ENCODE measurements around the gene MATN1.

MATN1 gene

DNA sequence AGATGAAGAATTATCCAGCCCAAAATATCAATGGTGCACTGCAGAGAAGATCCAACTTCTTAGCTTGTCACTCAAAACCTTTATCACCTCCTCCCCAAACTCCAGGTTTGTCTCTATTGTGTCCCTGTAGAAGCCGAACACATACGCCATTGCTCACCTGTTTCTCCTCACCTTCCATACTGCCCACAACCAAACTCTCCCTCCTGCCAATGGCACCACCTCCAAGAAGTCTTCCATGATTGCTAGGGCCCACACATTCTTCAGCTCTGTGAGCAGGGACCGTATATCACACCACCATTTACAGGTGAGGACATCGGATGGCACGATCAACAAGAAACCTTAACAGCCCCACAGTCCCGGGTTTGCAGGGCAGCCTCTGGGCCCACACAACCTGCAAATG, 31.9 kb upstream of the MATN1 start:
- H3K4me3 ChIP-seq = no peak overlapping the region
- TF ChIP-seq POLR2AphosphoS5 (IDR thresholded peaks at IDR 0.05; ENCODE audit: borderline replicate concordance, low read depth, low read length) (no peak), FOXP2 (optimal IDR thresholded peaks at IDR 0.05; ENCODE audit: control extremely low read depth, extremely low read length, insufficient read depth) (no peak), EZH2 (IDR thresholded peaks at IDR 0.05) (no peak)
- DNase-seq (ENCODE audit: low read depth, low spot score) = no peak
- H3K9me3 ChIP-seq (ENCODE audit: low read depth, low read length) = no peaks in the 10 kb centered on the region
- no peak overlapping the region for H3K27ac ChIP-seq
- no peaks in the 10 kb centered on the region for H3K36me3 ChIP-seq (ENCODE audit: insufficient read depth, low read length)
- no peak overlapping the region for H3K9ac ChIP-seq (ENCODE audit: insufficient read length)

DNA sequence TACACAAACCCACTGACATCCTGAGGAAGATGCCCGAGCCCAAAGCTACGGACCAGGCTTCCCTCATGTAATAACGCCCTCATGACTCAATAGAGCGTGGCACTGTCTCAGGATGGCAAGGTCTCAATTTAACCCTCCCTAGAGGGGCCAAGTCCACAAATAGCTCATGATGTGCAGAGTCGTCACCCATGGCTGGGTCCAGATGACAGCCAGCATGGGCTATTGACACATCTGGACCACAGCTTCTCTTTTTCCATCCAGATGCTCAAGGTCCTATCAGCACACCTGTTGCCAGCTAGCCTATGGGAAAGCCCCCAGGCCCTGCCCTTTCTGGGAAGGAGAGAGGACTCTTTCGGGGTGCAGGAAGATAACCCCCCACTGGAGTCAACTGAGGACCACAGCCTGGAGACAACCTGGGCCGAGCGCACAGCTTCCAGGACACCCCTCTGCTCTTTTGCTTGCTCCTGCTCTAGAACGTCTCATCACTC, 31.3 kb upstream of the MATN1 start:
- DNase-seq (ENCODE audit: low read depth, low spot score) = no peak
- Histone ChIP-seq H3K4me3 (no peak overlapping the region), H3K36me3 (ENCODE audit: insufficient read depth, low read length) (no peaks in the 10 kb centered on the region), H3K27ac (no peak overlapping the region), H3K9ac (ENCODE audit: insufficient read length) (no peak overlapping the region), H3K9me3 (ENCODE audit: low read depth, low read length) (no peaks in the 10 kb centered on the region)
- no peak for TF ChIP-seq POLR2AphosphoS5 (IDR thresholded peaks at IDR 0.05; ENCODE audit: borderline replicate concordance, low read depth, low read length)
- TF ChIP-seq EZH2 (IDR thresholded peaks at IDR 0.05) = no peak
- no peak for TF ChIP-seq FOXP2 (optimal IDR thresholded peaks at IDR 0.05; ENCODE audit: control extremely low read depth, extremely low read length, insufficient read depth)

GRCh38 chr1:30753660-30754123, 30.3 kb upstream of the MATN1 start:
- DNase-seq (ENCODE audit: low read depth, low spot score) = no peak
- H3K36me3 ChIP-seq (ENCODE audit: insufficient read depth, low read length) = no peaks in the 10 kb centered on the region
- no peak overlapping the region for H3K27ac ChIP-seq
- no peak overlapping the region for H3K9ac ChIP-seq (ENCODE audit: insufficient read length)
- no peak overlapping the region for H3K4me3 ChIP-seq
- TF ChIP-seq POLR2AphosphoS5 (IDR thresholded peaks at IDR 0.05; ENCODE audit: borderline replicate concordance, low read depth, low read length) (no peak), EZH2 (IDR thresholded peaks at IDR 0.05) (no peak), FOXP2 (optimal IDR thresholded peaks at IDR 0.05; ENCODE audit: control extremely low read depth, extremely low read length, insufficient read depth) (no peak)
- no peaks in the 10 kb centered on the region for H3K9me3 ChIP-seq (ENCODE audit: low read depth, low read length)

GRCh38 chr1:30753118-30753517, 29.7 kb upstream of the MATN1 start:
- Histone ChIP-seq H3K27ac (no peak overlapping the region), H3K36me3 (ENCODE audit: insufficient read depth, low read length) (no peaks in the 10 kb centered on the region), H3K9me3 (ENCODE audit: low read depth, low read length) (no peaks in the 10 kb centered on the region), H3K4me3 (no peak overlapping the region), H3K9ac (ENCODE audit: insufficient read length) (no peak overlapping the region)
- no peak for DNase-seq (ENCODE audit: low read depth, low spot score)
- TF ChIP-seq EZH2 (IDR thresholded peaks at IDR 0.05) (no peak), FOXP2 (optimal IDR thresholded peaks at IDR 0.05; ENCODE audit: control extremely low read depth, extremely low read length, insufficient read depth) (no peak), POLR2AphosphoS5 (IDR thresholded peaks at IDR 0.05; ENCODE audit: borderline replicate concordance, low read depth, low read length) (no peak)

DNA sequence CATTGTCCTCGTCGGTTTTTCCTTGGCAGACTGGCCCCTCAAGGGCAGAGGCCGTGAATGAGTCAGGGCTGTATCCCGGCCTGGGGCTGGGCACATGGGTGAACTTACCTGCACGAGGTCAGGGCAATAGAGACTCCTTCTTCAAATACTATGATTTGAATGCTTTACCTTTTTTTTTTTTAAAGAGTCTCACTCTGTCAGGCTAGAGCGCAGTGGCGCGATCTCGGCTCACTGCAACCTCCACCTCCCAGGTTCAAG, 29.2 kb upstream of the MATN1 start:
- no peak overlapping the region for H3K27ac ChIP-seq
- no peak for DNase-seq (ENCODE audit: low read depth, low spot score)
- no peaks in the 10 kb centered on the region for H3K36me3 ChIP-seq (ENCODE audit: insufficient read depth, low read length)
- TF ChIP-seq POLR2AphosphoS5 (IDR thresholded peaks at IDR 0.05; ENCODE audit: borderline replicate concordance, low read depth, low read length) (no peak), FOXP2 (optimal IDR thresholded peaks at IDR 0.05; ENCODE audit: control extremely low read depth, extremely low read length, insufficient read depth) (no peak), EZH2 (IDR thresholded peaks at IDR 0.05) (no peak)
- H3K9me3 ChIP-seq (ENCODE audit: low read depth, low read length) = no peaks in the 10 kb centered on the region
- H3K9ac ChIP-seq (ENCODE audit: insufficient read length) = no peak overlapping the region
- no peak overlapping the region for H3K4me3 ChIP-seq

GRCh38 chr1:30751830-30752650, 28.7 kb upstream of the MATN1 start:
- H3K9ac ChIP-seq (ENCODE audit: insufficient read length) = no peak overlapping the region
- TF ChIP-seq EZH2 (IDR thresholded peaks at IDR 0.05) = no peak
- TF ChIP-seq POLR2AphosphoS5 (IDR thresholded peaks at IDR 0.05; ENCODE audit: borderline replicate concordance, low read depth, low read length) = no peak
- no peak for TF ChIP-seq FOXP2 (optimal IDR thresholded peaks at IDR 0.05; ENCODE audit: control extremely low read depth, extremely low read length, insufficient read depth)
- H3K27ac ChIP-seq = no peak overlapping the region
- H3K4me3 ChIP-seq = no peak overlapping the region
- no peaks in the 10 kb centered on the region for H3K9me3 ChIP-seq (ENCODE audit: low read depth, low read length)
- H3K36me3 ChIP-seq (ENCODE audit: insufficient read depth, low read length) = no peaks in the 10 kb centered on the region
- DNase-seq (ENCODE audit: low read depth, low spot score) = no peak

DNA sequence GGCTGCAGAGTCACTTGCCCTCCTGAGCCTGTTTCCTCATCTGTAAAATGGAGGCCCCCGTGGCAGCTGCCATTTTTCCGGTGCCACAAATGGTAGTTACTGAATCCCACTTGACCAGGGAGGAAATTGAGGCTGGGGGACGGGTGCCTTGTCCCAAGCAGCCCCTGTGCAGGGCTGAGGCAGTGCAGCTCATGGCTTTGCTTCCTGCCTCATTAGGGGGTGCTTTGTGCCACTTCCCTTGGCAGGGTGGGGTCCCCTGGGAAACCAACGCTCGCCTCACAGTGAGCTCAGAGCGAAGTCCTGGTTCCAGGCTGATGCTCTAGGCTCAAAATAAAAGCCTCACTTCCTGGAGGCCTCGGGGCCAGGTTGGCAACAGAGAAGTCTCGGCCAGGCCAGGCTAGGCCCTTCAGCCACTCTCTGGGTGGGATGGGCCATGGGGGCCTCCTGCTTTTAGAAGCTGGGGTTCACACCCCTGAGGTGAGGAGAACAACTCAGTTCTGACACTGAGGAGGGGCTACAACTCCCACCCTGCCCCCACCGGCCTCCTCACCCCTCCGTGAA, 27.4 kb upstream of the MATN1 start:
- H3K4me3 ChIP-seq = no peak overlapping the region
- H3K9ac ChIP-seq (ENCODE audit: insufficient read length) = no peak overlapping the region
- no peak overlapping the region for H3K27ac ChIP-seq

DNA sequence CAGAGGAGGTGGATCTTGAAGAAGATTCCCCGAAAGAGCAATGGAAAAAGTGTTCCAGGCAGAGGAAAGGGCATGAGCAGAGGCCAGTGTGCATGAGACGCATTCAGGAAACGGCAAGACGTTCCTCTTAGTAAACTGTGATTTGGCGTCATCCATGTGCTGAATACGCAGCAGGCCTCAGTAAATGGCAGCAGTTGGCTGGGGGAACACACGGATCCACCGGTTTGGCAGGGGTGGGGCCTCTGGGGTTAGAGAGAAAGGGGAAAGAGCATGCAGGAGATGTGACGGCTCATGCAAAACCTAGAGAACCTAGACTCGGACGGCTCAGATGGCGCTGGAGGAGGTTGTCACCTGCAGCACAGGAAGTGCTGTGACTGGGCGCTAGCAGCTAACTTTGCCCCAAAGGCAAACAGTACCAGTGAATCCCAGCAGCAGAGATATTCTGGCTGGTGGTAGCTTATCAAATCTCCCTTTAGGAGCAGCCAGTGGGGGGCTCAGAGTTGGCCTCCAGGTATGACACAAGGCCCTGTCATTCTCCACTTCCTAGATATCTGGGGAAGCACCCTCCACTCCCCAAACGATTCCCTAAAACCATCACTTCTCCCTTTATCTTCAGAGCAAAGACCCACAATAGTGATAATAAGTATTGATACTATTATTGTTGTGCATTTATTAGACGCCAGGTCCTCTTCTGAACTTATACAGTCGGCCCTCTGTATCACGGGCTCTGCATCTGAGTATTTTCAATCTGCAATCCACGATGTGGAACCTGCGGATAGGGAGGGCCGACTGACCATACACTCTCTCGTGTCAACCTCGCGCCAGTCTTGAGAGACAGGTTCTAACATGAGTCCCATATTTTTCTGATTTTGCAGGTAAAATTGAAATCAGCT, 26.6 kb upstream of the MATN1 start:
- Histone ChIP-seq H3K9ac (ENCODE audit: insufficient read length) (no peak overlapping the region), H3K36me3 (ENCODE audit: insufficient read depth, low read length) (no peaks in the 10 kb centered on the region), H3K9me3 (ENCODE audit: low read depth, low read length) (no peaks in the 10 kb centered on the region), H3K27ac (no peak overlapping the region), H3K4me3 (no peak overlapping the region)
- no peak for TF ChIP-seq EZH2 (IDR thresholded peaks at IDR 0.05)
- TF ChIP-seq FOXP2 (optimal IDR thresholded peaks at IDR 0.05; ENCODE audit: control extremely low read depth, extremely low read length, insufficient read depth) = no peak
- no peak for TF ChIP-seq POLR2AphosphoS5 (IDR thresholded peaks at IDR 0.05; ENCODE audit: borderline replicate concordance, low read depth, low read length)
- no peak for DNase-seq (ENCODE audit: low read depth, low spot score)

More for the DNA sequence above, 27.4 kb upstream of the MATN1 start:
- Histone ChIP-seq H3K36me3 (ENCODE audit: insufficient read depth, low read length) (no peaks in the 10 kb centered on the region), H3K9me3 (ENCODE audit: low read depth, low read length) (no peaks in the 10 kb centered on the region)
- no peak for DNase-seq (ENCODE audit: low read depth, low spot score)
- no peak for TF ChIP-seq EZH2 (IDR thresholded peaks at IDR 0.05)
- no peak for TF ChIP-seq POLR2AphosphoS5 (IDR thresholded peaks at IDR 0.05; ENCODE audit: borderline replicate concordance, low read depth, low read length)
- TF ChIP-seq FOXP2 (optimal IDR thresholded peaks at IDR 0.05; ENCODE audit: control extremely low read depth, extremely low read length, insufficient read depth) = no peak
